T-helper 2 cell (primary cell): ENCODE measurements around the gene RNLS.
A peak's percentile ranks its signal among the peaks of the same experiment; 100 is the strongest.
"Not testable (repeated sequence)": the region's sequence is repeated elsewhere in the genome, so short reads cannot be mapped to it uniquely, and the experiment has no call there.

Experiments
- DNase-seq, 5 experiments: peaks; one replicate each; pipeline versions ENCODE4 v3.0.0 to v3.0.0-alpha.2; 2012 to 2022

Gene RNLS

DNA sequence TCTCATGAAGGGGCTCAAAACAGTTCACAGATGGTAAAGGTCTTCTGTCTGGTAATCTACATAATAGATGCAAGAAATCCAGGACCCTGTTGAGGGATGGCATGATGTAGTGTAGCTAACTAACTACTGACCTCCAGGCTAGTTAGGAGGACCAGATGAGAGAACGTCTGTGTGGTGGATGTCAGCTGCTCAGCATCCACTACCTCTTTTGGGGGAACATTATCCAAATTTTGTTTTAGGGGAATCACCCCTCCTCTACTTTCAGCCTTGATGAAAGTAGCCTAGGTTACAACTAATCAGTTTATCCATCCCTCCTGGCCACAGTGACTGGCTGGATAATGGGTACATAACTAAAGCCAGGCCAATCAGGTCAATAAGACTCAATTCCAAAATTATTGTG lies 246.0 kb downstream of the RNLS start:
- no peak for DNase-seq

DNA sequence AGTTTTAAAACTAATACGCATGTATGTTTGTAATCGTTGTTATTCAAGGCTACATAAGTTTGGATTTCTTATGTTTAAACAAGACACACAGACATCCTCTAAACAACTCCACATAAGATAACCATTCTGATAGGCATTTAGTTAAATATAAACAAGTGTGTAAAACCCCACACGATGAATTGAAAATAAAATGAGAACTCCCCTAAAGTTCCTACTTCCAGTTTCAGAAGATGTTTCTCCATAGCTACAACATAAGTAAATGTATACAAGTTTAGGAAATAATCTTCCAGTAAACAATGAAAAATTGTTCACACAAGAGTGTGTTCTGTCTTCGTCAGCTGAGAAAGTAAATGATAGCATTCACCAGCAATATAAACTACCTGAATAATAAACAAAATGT lies 246.8 kb downstream of the RNLS start:
- no peak for DNase-seq

DNA sequence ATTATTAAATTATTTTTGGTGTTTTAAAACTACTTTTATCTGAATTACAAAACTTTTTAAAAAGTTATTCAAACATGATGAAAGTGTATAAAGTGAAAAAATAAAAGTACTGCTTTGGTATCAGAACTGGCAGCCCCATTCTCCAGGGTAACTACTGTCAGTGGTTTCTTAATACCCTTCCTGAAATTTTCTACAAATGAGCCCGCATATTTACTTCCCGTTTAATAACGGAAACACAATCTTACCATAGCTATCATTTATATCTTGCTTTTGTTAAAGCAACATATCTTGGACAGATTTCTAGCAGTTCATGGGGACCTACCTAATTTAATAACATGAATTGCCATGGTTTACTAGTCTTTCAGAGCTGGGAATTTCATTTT lies 249.9 kb downstream of the RNLS start:
- DNase-seq = no peak

DNA sequence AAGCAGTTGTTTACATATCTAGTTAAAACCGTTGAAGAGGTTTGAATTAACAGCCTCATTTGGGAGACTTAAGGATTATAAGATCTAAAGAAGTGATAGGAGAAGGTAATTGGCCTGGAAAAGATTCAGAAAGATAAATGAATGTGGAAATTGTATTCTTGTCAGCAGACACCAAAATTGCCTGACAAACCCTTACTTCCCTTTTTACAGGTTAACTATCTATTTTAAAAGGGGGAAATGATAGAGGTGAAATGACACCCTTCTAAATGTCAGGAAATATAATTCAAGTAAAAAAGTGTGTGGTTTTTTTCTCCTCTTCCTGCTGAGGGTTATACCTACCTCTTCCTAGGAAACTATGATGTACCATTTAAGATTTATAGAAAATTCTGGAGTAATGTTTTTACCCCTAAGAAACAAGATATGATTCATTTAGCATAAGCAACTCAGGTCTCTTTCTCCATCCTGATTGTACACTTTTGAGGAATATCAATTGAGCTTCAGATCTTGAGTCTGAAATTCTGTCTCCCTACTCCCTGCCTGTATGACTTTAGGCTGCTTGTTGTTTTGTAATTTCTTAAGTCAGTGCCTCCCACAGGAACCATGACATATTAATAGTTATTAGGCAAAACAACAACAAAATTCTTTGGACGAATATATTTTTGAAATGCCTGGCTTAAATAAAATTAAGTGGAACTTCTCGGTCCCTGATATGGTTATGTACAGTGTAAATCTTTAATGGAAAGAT lies 250.4 kb downstream of the RNLS start:
- DNase-seq = no peak

GRCh38 chr10:88330174-88330573 lies 252.9 kb downstream of the RNLS start:
- no peak for DNase-seq

GRCh38 chr10:88322324-88323063 lies 260.6 kb downstream of the RNLS start:
- no peak for DNase-seq

DNA sequence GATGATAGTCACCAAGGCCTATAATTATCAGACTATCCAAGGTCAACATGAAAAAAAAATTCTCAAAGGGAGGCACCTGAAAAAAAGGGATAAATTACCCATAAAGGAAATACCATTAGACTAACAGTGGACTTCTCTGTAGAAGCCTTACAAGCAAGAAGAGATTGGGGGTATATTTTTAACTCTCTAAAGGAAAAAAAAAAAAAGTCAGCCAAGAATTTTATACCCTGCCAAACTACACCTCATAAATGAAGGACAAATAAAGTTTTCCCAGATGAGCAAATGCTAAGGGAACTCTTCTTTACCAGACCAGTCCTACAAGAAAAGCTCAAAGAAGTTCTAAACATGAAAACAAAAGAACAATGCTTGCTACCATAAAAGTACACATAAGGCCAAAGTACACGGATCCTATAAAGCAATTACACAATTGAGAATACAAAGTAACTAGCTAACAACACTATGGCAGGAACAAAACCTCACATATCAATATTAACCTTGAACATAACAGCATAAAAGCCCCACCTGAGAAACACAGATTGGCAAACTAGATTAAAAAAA lies 263.1 kb downstream of the RNLS start:
- no peak for DNase-seq

DNA sequence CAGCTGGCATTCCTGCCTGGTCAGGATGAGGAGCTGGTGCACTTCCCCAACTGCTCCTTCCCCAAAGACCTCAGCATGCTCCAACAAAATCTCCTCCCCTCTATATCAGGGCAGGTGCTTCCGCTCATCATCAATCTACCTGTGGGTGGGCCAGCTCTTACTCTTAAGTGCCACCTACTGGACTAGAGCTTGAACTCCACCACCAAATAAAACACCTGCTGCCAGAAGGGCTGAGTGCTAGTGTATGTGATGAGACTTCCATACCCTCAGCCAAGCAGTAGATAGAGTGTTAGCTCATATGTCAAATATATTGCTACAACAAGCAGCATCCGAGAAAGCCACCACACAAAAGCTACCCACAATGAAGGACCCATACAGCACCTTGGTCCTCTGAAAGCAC lies 264.3 kb downstream of the RNLS start:
- DNase-seq = peak in 1 of 5 experiments; percentile 30

DNA sequence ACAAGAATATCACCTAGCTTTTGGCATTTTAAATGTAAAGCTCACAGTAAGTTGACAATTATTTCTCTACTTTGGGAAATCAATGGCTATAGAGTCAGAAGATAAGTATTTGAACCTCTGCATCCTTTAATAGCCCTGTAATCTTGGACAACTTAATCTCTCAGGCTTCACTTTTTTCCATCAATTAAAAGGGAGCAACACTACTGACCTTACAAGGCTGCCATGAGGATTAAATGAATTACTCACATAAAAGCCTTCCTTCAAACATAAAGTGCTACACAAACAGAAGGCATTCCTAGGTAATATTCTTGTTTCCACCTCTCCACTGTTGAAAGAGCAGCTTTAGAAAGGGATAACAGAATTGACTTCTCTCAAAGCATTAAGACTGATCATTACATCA lies 266.0 kb downstream of the RNLS start:
- no peak for DNase-seq

GRCh38 chr10:88316292-88316861 lies 266.7 kb downstream of the RNLS start:
- no peak for DNase-seq

GRCh38 chr10:88315755-88316154 lies 267.4 kb downstream of the RNLS start:
- no peak for DNase-seq

DNA sequence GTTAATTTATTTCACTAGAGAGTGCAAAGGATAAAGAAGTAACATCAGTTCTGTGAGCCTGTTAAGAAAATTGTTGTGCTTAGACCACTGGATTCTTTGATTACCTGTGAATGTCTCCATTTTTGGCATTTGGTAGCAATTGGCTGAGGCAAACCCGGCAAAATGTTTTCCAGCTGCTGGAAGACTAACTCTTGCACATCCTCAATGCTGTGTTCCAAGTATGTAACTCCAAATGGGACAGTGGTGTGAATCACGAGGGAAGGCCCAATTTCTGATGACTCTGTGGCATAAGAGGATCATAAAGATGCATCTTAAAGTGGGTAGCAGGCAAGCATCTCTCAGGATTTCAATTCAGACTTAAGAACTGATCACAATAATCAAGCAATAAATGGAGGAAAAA lies 268.8 kb downstream of the RNLS start:
- DNase-seq = no peak

DNA sequence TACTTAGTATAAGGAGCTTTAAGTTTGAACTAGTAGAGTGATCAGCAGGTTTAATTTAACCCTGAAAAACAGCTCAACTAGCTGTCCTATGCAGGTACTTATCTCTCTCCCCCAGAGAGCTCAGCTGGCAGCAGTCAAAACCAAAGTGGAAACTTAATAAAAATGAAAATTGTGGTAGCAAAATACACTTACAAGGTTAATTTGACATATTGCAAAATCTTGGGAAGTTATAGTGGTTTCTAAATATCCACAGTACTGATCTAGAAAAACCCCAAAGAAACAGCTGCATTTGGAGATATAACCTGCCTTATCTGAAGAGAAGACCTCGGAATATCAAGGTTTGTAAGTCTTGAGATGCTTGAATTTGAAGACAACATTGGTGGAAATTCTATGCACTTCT lies 269.2 kb downstream of the RNLS start:
- DNase-seq = peak in 1 of 5 experiments; percentile 5

GRCh38 chr10:88312855-88313254 lies 270.3 kb downstream of the RNLS start:
- DNase-seq = no peak

DNA sequence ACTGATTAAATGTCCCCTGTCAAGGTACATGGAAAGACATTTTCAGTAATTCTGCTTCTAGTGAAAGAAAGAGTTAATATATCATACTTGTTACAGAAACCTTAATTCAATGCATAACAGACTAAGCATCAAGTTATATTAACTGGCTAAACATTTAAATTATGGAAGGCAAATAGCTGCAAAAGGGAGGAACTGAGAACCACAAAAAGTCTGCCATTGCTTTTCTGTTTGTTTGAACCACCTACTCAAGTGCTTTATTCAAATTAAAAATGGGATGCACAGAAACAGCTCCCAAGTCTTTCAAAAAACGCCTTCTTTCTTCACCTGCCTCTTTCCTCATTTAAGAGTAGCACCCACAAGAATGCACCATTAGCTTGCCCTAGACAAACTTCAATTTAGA lies 271.9 kb downstream of the RNLS start:
- DNase-seq = no peak

DNA sequence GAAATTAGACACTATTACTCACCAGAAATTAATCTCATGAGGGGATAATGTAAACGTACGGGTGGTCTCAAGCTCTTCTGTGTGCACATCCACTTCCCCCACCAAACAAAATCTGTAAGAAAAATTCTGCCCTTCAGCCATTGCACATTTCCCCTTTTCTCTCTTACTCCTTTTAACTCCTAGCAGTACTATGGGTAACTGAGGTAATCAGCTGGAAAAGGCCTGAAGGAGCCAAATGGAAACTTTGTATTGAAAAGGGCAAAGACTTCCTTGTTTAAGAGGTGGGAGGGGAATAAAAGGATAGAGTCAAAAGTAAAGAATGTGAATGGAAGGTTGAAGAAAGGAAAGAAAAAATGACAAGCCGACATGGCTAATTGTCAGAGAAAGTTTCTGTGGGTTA lies 273.8 kb downstream of the RNLS start:
- DNase-seq = no peak

DNA sequence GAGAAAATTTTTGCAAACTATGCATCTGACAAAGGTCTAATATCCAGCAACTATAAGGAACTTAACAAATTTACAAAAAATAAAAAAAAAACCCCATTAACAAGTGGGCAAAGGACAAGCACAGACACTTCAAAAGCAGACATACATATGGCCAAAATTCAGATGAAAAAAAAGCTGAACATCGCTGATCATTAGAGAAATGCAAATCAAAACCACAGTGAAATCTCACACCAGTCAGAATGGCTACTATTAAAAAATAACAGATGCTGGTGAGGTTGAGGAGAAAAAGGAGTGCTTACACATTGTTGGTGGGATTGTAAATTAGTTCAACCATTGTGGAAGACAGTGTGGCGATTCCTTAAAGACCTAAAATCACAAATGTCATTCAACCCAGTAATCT lies 274.8 kb downstream of the RNLS start:
- not testable (repeated sequence) for DNase-seq

DNA sequence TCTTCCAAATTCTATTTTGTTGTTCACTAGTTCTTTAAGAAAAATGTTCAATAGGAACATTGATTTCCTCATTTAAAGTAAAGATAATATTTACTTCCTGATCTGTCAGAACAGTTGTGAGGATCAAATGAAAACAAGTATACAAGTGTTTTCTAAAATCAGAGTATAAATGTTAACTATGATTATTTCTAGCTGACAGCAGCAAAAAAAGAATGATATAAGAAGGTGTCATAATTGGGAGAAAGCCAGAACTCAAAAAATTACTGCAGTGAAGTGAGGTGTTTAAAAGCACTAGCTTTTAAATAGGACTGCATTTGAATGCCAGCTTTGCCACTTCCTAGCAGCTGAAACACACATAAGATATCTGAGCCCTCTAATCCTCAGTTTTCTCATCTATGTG lies 283.3 kb downstream of the RNLS start:
- no peak for DNase-seq

GRCh38 chr10:88297103-88297502 lies 286.0 kb downstream of the RNLS start:
- no peak for DNase-seq

- DNase-seq = no peak
These were observed 289.4 kb downstream of the RNLS start for GRCh38 chr10:88293651-88294230.

GRCh38 chr10:88293073-88293472 lies 290.0 kb downstream of the RNLS start:
- no peak for DNase-seq

DNA sequence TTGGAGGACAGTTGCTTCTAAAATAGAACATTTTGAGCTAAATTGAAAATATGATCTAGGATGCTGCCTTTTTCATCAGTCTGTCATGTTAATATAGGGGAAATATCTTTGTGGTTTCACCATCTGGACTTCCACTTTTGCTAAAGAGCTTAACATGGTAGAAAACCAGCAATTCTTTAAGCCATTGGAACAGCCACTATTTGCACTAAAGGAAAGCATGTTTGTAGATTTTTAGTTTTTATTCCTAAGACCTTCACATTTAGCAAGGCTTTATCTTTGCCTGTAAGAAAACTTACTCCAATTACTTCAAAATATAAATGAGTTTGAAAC lies 291.0 kb downstream of the RNLS start:
- no peak for DNase-seq
